Fibroblast of lung (primary cell): ENCODE data around the gene TGFBRAP1.

Source experiments
- EZH2 ChIP-seq: IDR thresholded peaks from 2 replicates; pipeline ENCODE4 v1.5.1; 2012; ENCODE audit warnings: low read length, control low read depth, mild to moderate bottlenecking; ENCODE audit errors: missing control alignments
- TF ChIP-seq, protein P1 (sequence below), 2 donors: IDR thresholded peaks in 1 of 2; conservative IDR thresholded peaks in 1 of 2; 1 replicate in 1 of 2; 2 replicates in 1 of 2; pipeline ENCODE4 v1.5.1; 2011 to 2012; ENCODE audit warnings: low read length in 2 of 2, control low read depth in 1 of 2, inconsistent platforms in 1 of 2, low read depth in 1 of 2, mild to moderate bottlenecking in 1 of 2

DNA sequence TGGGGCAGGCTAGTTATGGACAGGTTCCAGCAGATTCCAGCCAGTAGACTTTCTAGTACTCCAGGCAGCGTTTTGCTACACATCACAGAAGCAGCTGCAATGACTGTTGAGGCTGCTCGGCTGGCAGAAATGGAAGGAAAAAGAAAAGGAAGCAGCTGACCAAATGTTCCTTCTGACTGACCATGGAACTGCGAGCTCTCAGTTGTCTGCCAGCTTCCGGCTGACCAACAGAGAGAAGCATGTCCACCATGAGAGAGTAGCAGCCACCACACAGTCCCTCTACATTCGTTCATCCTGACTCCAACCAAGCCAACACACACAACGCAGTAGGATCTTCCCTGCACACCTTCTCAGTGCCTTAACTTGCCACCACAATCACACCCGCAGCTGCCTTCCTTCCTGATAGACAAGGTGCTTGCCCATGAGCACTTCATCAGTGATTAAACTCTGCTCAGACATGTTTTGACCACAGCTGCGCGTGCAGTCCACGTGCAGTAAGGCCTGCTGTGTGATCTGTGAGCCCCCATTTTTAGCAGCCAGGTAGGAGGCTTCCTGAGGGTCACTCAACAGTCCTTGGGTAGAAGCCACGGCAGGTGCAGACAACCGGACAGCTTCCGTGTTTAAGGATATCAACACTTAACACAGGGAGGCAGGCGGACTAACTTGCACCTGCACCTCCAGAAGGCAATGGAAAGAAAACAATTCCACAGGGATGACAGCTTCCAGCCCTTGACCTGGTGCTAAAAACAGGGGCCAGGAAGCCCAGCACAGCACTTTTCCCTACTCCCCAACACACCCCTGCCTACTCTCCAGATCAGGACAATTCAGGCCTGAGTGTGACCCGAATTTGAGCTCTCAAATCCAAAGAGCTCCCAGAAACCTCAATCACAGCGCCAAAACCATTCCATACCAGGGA is 996 bp downstream of the TGFBRAP1 start:
- TF ChIP-seq, protein P1, sequence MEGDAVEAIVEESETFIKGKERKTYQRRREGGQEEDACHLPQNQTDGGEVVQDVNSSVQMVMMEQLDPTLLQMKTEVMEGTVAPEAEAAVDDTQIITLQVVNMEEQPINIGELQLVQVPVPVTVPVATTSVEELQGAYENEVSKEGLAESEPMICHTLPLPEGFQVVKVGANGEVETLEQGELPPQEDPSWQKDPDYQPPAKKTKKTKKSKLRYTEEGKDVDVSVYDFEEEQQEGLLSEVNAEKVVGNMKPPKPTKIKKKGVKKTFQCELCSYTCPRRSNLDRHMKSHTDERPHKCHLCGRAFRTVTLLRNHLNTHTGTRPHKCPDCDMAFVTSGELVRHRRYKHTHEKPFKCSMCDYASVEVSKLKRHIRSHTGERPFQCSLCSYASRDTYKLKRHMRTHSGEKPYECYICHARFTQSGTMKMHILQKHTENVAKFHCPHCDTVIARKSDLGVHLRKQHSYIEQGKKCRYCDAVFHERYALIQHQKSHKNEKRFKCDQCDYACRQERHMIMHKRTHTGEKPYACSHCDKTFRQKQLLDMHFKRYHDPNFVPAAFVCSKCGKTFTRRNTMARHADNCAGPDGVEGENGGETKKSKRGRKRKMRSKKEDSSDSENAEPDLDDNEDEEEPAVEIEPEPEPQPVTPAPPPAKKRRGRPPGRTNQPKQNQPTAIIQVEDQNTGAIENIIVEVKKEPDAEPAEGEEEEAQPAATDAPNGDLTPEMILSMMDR (conservative IDR thresholded peaks at IDR 0.05 in 1 of 2, IDR thresholded peaks at IDR 0.05 in 1 of 2; ENCODE audit: low read depth in 1 of 2, low read length in 2 of 2): no peak
- no peak for TF ChIP-seq EZH2
